ENCODE measurements around the gene MAZ.
A peak's percentile ranks its signal among the peaks of the same experiment; 100 is the strongest.

MAZ gene

GRCh38 chr16:29809850-29810698, 3.7 kb downstream of the MAZ start:
- DNase-seq: no peak

- DNase-seq: no peak
Measured at GRCh38 chr16:29810699-29811169, 4.4 kb downstream of the MAZ start.

GRCh38 chr16:29811170-29811895, 5.0 kb downstream of the MAZ start:
- DNase-seq: peak; percentile 89

GRCh38 chr16:29811896-29812665, 5.8 kb downstream of the MAZ start, which contains the start of gene PRRT2:
PRRT2 (plus strand) TSS chr16:29812193; CDS start chr16:29813055, 862 bp downstream.
- DNase-seq: peak; percentile 52

- DNase-seq: no peak
Measured at GRCh38 chr16:29812754-29813643, 6.7 kb downstream of the MAZ start.

- no peak for DNase-seq
Measured at GRCh38 chr16:29813644-29814562, 7.6 kb downstream of the MAZ start.

GRCh38 chr16:29814592-29814991, 8.3 kb downstream of the MAZ start:
- no peak for DNase-seq

- no peak for DNase-seq
Measured at GRCh38 chr16:29815032-29815721, 8.8 kb downstream of the MAZ start.

- peak; percentile 98 for DNase-seq
Measured at GRCh38 chr16:29815793-29816693, 9.7 kb downstream of the MAZ start, which contains the start of gene PAGR1. PAGR1 (plus strand) TSS chr16:29816152; CDS start chr16:29816526, 374 bp downstream.

- peak; percentile 68 for DNase-seq
Measured at GRCh38 chr16:29816694-29817441, 10.5 kb downstream of the MAZ start.

- DNase-seq: no peak
Measured at GRCh38 chr16:29818082-29818481, 11.8 kb downstream of the MAZ start.

GRCh38 chr16:29819506-29819905, 13.2 kb downstream of the MAZ start:
- no peak for DNase-seq

GRCh38 chr16:29820271-29820701, 14.0 kb downstream of the MAZ start, which contains the start of gene MVP:
MVP (plus strand) TSS chr16:29820462; CDS start chr16:29830550, 10,088 bp downstream.
- DNase-seq: peak; percentile 54

GRCh38 chr16:29820730-29821642, 14.7 kb downstream of the MAZ start:
- DNase-seq: no peak

- DNase-seq: no peak
Measured at GRCh38 chr16:29821643-29822115, 15.3 kb downstream of the MAZ start.

- DNase-seq: no peak
Measured at GRCh38 chr16:29824589-29825144, 18.3 kb downstream of the MAZ start.

Measured in hematopoietic multipotent progenitor cell treated with erythropoietin and hydrocortisone succinate and interleukin-3 and kit ligand, for 8 days (in vitro differentiated cells).